GM13976 (cell line): ENCODE measurements around the gene MROH2A.

Source experiments
- DNase-seq: peaks from one replicate; pipeline ENCODE4 v3.0.0; 2012; ENCODE audit warnings: low spot score
- in situ Hi-C: fragments of 300-500 bp; cut with MboI; formaldehyde crosslinking; loops from one replicate; pipeline ENCODE4 v1.12.0; 2022; ENCODE audit warnings: low sequenced_read_pairs, mixed read lengths, inconsistent platforms; ENCODE audit not compliant: unreplicated experiment
- TF ChIP-seq, protein P1 (sequence below): IDR thresholded peaks from 2 replicates; pipeline ENCODE4 v1.5.1; 2012; ENCODE audit warnings: borderline replicate concordance, mild to moderate bottlenecking; ENCODE audit not compliant: insufficient read depth; ENCODE audit errors: extremely low read depth, missing control alignments, control extremely low read depth

Gene MROH2A

DNA sequence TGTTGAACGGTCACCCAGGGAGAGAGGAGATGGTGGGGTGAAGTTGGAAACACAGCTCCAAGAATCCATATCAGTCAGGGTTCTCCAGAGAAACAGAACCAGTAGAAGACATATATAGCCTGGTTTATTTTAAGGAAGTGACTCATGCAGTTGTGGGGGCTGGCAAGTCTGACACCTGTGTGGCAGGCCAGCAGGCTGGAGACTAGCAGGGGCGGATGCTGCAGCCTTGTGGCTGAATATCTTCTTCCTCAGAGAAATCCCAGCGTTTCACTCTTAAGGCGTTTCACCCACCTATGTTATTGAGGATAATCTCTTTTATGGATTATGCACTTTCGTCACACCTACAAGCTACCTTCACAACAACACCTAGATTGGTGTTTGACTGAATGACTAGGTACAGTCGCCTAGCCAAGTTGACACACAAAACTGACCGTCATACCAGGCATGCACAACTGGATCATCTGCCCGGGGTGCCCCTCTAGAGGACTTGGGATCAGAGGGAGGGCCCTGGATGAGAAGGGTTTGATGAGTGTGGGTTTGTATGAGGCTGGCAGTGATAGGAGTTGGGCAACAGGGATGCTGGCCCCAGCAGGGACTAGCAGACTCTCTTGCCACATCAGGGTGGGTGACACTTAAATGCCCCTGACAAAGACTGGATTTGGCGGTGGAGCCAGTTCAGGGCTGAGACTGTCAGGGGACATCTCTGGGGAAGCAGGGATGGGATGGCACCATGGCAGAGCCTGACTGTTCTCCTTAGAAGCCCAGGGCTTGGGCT is 23.4 kb downstream of the MROH2A start:
- in situ Hi-C loops: no loop called here
- peak; percentile 41 for DNase-seq
- TF ChIP-seq, protein P1, sequence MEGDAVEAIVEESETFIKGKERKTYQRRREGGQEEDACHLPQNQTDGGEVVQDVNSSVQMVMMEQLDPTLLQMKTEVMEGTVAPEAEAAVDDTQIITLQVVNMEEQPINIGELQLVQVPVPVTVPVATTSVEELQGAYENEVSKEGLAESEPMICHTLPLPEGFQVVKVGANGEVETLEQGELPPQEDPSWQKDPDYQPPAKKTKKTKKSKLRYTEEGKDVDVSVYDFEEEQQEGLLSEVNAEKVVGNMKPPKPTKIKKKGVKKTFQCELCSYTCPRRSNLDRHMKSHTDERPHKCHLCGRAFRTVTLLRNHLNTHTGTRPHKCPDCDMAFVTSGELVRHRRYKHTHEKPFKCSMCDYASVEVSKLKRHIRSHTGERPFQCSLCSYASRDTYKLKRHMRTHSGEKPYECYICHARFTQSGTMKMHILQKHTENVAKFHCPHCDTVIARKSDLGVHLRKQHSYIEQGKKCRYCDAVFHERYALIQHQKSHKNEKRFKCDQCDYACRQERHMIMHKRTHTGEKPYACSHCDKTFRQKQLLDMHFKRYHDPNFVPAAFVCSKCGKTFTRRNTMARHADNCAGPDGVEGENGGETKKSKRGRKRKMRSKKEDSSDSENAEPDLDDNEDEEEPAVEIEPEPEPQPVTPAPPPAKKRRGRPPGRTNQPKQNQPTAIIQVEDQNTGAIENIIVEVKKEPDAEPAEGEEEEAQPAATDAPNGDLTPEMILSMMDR: peak; percentile 3

GRCh38 chr2:233802132-233802815 is 24.1 kb downstream of the MROH2A start:
- TF ChIP-seq, protein P1: no peak
- no peak for DNase-seq
- in situ Hi-C loops: no loop called here

- in situ Hi-C loops: no loop called here
- no peak for DNase-seq
- TF ChIP-seq, protein P1: no peak
Observed at GRCh38 chr2:233803292-233803911, 25.3 kb downstream of the MROH2A start.

DNA sequence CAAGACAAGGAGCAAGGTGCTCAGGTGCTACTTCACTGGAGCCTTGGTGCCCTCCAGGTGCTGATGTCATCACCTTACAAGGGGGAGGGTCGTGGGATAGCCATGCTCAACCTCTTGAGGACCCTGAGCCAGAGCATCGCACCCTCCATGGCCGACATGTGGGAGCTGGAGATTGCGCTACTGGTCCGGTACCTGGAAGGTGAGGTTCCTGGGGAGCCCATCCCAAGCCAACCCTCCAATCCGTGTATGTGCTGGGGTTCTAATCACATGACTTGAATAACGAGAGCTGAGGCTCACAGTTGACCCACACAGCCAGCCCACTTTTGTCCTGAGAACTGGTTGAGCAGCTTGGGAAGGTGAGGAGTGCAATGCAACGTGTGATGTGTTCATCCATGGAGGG is 25.9 kb downstream of the MROH2A start:
- in situ Hi-C loops: no loop called here
- no peak for DNase-seq
- TF ChIP-seq, protein P1: no peak

DNA sequence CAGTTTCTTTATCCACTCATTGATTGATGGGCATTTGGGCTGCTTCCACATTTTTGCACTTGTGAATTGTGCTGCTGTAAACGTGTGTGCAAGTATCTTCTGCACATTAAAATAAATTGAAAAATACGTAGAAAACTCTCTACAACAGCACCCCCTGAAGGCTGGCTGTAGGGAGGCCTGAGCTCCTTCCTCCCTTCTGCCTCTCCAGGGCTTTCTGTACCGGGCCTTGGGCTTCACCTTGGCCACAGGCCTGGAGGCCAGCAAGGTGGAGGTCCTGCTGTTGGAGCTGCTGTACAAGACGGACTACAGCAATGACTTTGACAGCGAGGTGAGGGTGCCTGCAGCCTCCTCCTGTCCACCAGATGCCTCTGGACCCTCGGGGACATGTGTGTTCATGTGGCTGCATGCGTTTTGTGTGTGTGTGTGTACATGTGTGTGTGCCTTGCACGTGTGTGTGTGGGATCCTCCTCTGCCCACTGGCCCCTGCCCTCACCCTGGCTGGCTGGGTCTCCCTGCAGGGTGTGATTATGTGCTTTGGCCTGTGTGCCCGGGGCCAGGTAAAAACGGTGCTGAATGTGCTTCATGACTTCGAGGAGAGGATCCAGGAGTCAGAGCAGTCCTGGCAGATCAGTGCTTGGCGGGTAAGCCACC is 29.2 kb downstream of the MROH2A start:
- no peak for DNase-seq
- in situ Hi-C loops: no loop called here
- TF ChIP-seq, protein P1: no peak
